K562 (cell line): ENCODE results near the gene ELOVL7. TPM values are rescaled to one million over a fixed set of nuclear protein-coding genes. Genes with fewer than 3 reads are reported as not detected.

Experiments used
- ATAC-seq: fragments of 200-7000 bp; cut with Tn5 transposase; 3 replicates; pipeline ENCODE4 v1.9.1; 2020; ENCODE audit warnings: moderate library complexity
- BruUV-seq: library from RNA; stranded (reverse); fragments of 400-500 nt; replicated peaks from 2 replicates; lab custom pipeline; 2021; lab: Mats Ljungman, UMichigan
- CTCF ChIA-PET: fragments of 300-600 bp; formaldehyde crosslinking; extraction: SDS; loops from one replicate; lab custom pipeline; 2021; ENCODE audit warnings: low intra/inter-chr PET ratio; lab: Yijun Ruan, JAX
- POLR2A ChIA-PET: fragments of 300-600, 350-650 bp; sonication (Branson Sonifier 250); formaldehyde crosslinking; extraction: SDS; loops from one replicate; lab custom pipeline; 2021; ENCODE audit warnings: antibody characterized with exemption, inconsistent platforms; lab: Yijun Ruan, JAX
- DNase-seq, 4 experiments: peaks; one replicate each; pipeline versions ENCODE4 v3.0.0 to v3.0.0-alpha.2; 2011 to 2018; ENCODE audit warnings: low spot score in 3 of 4, mixed read lengths in 3 of 4; ENCODE audit errors: extremely low read depth in 1 of 4
- FAIRE-seq: peaks from 2 replicates; lab custom pipeline; 2011; peaks lifted over from hg19 to GRCh38; lab: Jason Lieb, UNC
- H2AFZ ChIP-seq: 2 replicates; pipeline ENCODE4 v1.6.0; 2011; ENCODE audit warnings: low read depth, low read length, control low read depth, inconsistent platforms
- H3K27ac ChIP-seq: fragments of 200-600 bp; 3 replicates; pipeline ENCODE4 v1.8.0; 2011; ENCODE audit warnings: low read depth, mild to moderate bottlenecking, control low read depth, inconsistent platforms, low read length, moderate library complexity, mixed read lengths; ENCODE audit errors: extremely low read depth
- H3K27me3 ChIP-seq, 2 experiments: fragments of 300-600 bp in 1 of 2; 2 replicates in 1 of 2; 3 replicates in 1 of 2; pipeline versions ENCODE4 v1.6.0 to v1.8.0; 2011; ENCODE audit warnings: inconsistent platforms in 2 of 2, low read length in 2 of 2, mild to moderate bottlenecking in 1 of 2, mixed read lengths in 1 of 2, moderate library complexity in 1 of 2; ENCODE audit not compliant: control insufficient read depth in 2 of 2, insufficient read depth in 2 of 2
- H3K36me3 ChIP-seq: fragments of 300-600 bp; 3 replicates; pipeline ENCODE4 v1.8.0; 2011; ENCODE audit warnings: mild to moderate bottlenecking, low read length, inconsistent platforms; ENCODE audit not compliant: control insufficient read depth, insufficient read depth
- H3K4me1 ChIP-seq, 2 experiments: fragments of 200-600 bp in 1 of 2; replicated peaks in 1 of 2; 2 replicates in 1 of 2; 3 replicates in 1 of 2; pipeline versions ENCODE4 v1.5.1 to v1.8.0; 2011; ENCODE audit warnings: inconsistent platforms in 2 of 2, low read length in 2 of 2, mild to moderate bottlenecking in 1 of 2, mixed read lengths in 1 of 2, moderate library complexity in 1 of 2; ENCODE audit not compliant: control insufficient read depth in 2 of 2, insufficient read depth in 2 of 2
- H3K4me2 ChIP-seq: 2 replicates; pipeline ENCODE4 v1.6.1; 2011; ENCODE audit warnings: low read length, control low read depth, inconsistent platforms, mixed read lengths; ENCODE audit not compliant: insufficient read depth
- H3K4me3 ChIP-seq: fragments of 200-600 bp; sonication (generic), shearing (Covaris generic); 2 replicates; pipeline ENCODE4 v1.5.1; 2016; ENCODE audit warnings: control low read depth, inconsistent platforms
- H3K79me2 ChIP-seq: fragments of 200-600 bp; 3 replicates; pipeline ENCODE4 v1.8.0; 2011; ENCODE audit warnings: low read length, inconsistent platforms; ENCODE audit not compliant: control insufficient read depth, insufficient read depth
- H3K9ac ChIP-seq, 2 experiments: 2 replicates each; pipeline versions ENCODE4 v1.6.0 to v1.6.1; 2011; ENCODE audit warnings: low read depth in 2 of 2, low read length in 2 of 2, control low read depth in 1 of 2, inconsistent platforms in 1 of 2, mild to moderate bottlenecking in 1 of 2, mixed read lengths in 1 of 2; ENCODE audit not compliant: insufficient read depth in 1 of 2
- H3K9me1 ChIP-seq: one replicate; pipeline ENCODE4 v1.6.0; 2011; ENCODE audit warnings: inconsistent platforms, mild to moderate bottlenecking, low read length, moderate library complexity; ENCODE audit not compliant: control insufficient read depth, insufficient read depth
- H3K9me3 ChIP-seq: replicated peaks from 2 replicates; pipeline ENCODE4 v1.5.1; 2011; ENCODE audit warnings: low read depth, low read length, inconsistent platforms; ENCODE audit not compliant: control insufficient read depth, insufficient read depth
- H4K20me1 ChIP-seq: replicated peaks from 2 replicates; pipeline ENCODE4 v1.6.1; 2011; ENCODE audit warnings: low read length, inconsistent platforms, mixed read lengths; ENCODE audit not compliant: control insufficient read depth, insufficient read depth
- BRD9 ChIP-seq: fragments of 450-650 bp; IDR thresholded peaks from 2 replicates; pipeline ENCODE4 v1.6.1; 2018; ENCODE audit warnings: low read depth; ENCODE audit not compliant: partially characterized antibody
- CBFA2T2 ChIP-seq: fragments of 450-650 bp; conservative IDR thresholded peaks from 2 replicates; pipeline ENCODE4 v1.6.1; 2017; ENCODE audit warnings: mild to moderate bottlenecking
- CBX3 ChIP-seq, 2 experiments: IDR thresholded peaks; 1 replicate in 1 of 2; 2 replicates in 1 of 2; pipeline ENCODE4 v1.6.1; 2012; ENCODE audit warnings: inconsistent platforms in 2 of 2, low read length in 2 of 2, borderline replicate concordance in 1 of 2, control low read depth in 1 of 2
- DMBX1 ChIP-seq: fragments of 250-450 bp; sonication (Bioruptor Pico); IDR thresholded peaks from 2 replicates; pipeline ENCODE4 v1.8.0; 2022; ENCODE audit warnings: inconsistent platforms, mild to moderate bottlenecking, moderate library complexity, borderline replicate concordance
- DPF2 ChIP-seq: fragments of 450-650 bp; IDR thresholded peaks from 2 replicates; pipeline ENCODE4 v1.6.1; 2016
- FOXM1 ChIP-seq, 2 experiments: fragments of 450-650 bp in 1 of 2; sonication (generic) in 1 of 2; formaldehyde crosslinking in 1 of 2; IDR thresholded peaks; 2 replicates each; pipeline versions ENCODE4 v1.6.1 to v1.9.0; 2017 to 2022; ENCODE audit warnings: low read depth in 2 of 2, mild to moderate bottlenecking in 2 of 2, missing genetic modification reagents in 1 of 2, moderate library complexity in 1 of 2
- FOXP1 ChIP-seq: sonication (generic); formaldehyde crosslinking; IDR thresholded peaks from 2 replicates; pipeline ENCODE4 v1.8.0; 2022; ENCODE audit warnings: mild to moderate bottlenecking, missing genetic modification reagents
- GATA2 ChIP-seq: sonication (generic); formaldehyde crosslinking; IDR thresholded peaks from 2 replicates; pipeline ENCODE4 v1.4.0; 2020; ENCODE audit warnings: mild to moderate bottlenecking, missing genetic modification reagents
- KLF16 ChIP-seq: IDR thresholded peaks from 2 replicates; pipeline ENCODE4 v1.6.1; 2016; ENCODE audit warnings: antibody characterized with exemption
- KLF6 ChIP-seq: fragments of 250-450 bp; sonication (Bioruptor Pico); IDR thresholded peaks from 2 replicates; pipeline ENCODE4 v1.4.0; 2020; ENCODE audit warnings: mild to moderate bottlenecking, moderate library complexity, borderline replicate concordance
- MECOM ChIP-seq: fragments of 250-450 bp; sonication (Bioruptor Pico); IDR thresholded peaks from 2 replicates; pipeline ENCODE4 v1.8.0; 2022; ENCODE audit warnings: inconsistent platforms
- MTA2 ChIP-seq: fragments of 450-650 bp; IDR thresholded peaks from 2 replicates; pipeline ENCODE4 v1.6.1; 2016; ENCODE audit warnings: low read depth
- NCOA6 ChIP-seq: fragments of 450-650 bp; IDR thresholded peaks from 2 replicates; pipeline ENCODE4 v1.6.1; 2017; ENCODE audit warnings: mild to moderate bottlenecking
- NFE2 ChIP-seq: IDR thresholded peaks from 2 replicates; pipeline ENCODE4 v1.6.1; 2014; ENCODE audit warnings: antibody characterized with exemption, low read depth
- NFIC ChIP-seq: fragments of 450-650 bp; IDR thresholded peaks from 2 replicates; pipeline ENCODE4 v1.6.1; 2017; ENCODE audit warnings: mild to moderate bottlenecking, inconsistent platforms
- RAD21 ChIP-seq, 2 experiments: fragments of 250-450 bp in 1 of 2; fragments of 450-650 bp in 1 of 2; sonication (Bioruptor Pico) in 1 of 2; formaldehyde crosslinking in 1 of 2; IDR thresholded peaks in 1 of 2; conservative IDR thresholded peaks in 1 of 2; 2 replicates each; pipeline versions ENCODE4 v1.4.0 to v1.8.0; 2020 to 2022; ENCODE audit warnings: mild to moderate bottlenecking in 2 of 2, moderate library complexity in 1 of 2
- SMAD4 ChIP-seq: fragments of 250-450 bp; sonication (Bioruptor Pico); conservative IDR thresholded peaks from 2 replicates; pipeline ENCODE4 v1.8.0; 2021; ENCODE audit warnings: inconsistent platforms, mild to moderate bottlenecking, moderate library complexity
- SMARCA4 ChIP-seq: fragments of 450-650 bp; IDR thresholded peaks from 2 replicates; pipeline ENCODE4 v1.6.1; 2016
- STAT5A ChIP-seq: IDR thresholded peaks from 2 replicates; pipeline ENCODE4 v1.6.1; 2012; ENCODE audit warnings: low read length, inconsistent platforms, borderline replicate concordance
- TAF7 ChIP-seq: fragments of 450-650 bp; IDR thresholded peaks from 2 replicates; pipeline ENCODE4 v1.6.1; 2016; ENCODE audit warnings: missing genetic modification characterization, missing compliant biosample characterization
- TAL1 ChIP-seq: fragments of 450-650 bp; IDR thresholded peaks from 2 replicates; pipeline ENCODE4 v1.6.1; 2016; ENCODE audit warnings: mild to moderate bottlenecking
- TCF3 ChIP-seq: sonication (generic); formaldehyde crosslinking; IDR thresholded peaks from 2 replicates; pipeline ENCODE4 v1.4.0; 2020; ENCODE audit warnings: mild to moderate bottlenecking, missing genetic modification reagents
- TEAD4 ChIP-seq, 2 experiments: sonication (generic) in 1 of 2; formaldehyde crosslinking in 1 of 2; IDR thresholded peaks; 2 replicates each; pipeline versions ENCODE4 v1.6.1 to v1.8.0; 2012 to 2022; ENCODE audit warnings: borderline replicate concordance in 1 of 2, inconsistent platforms in 1 of 2, low read length in 1 of 2, mild to moderate bottlenecking in 1 of 2, missing genetic modification reagents in 1 of 2
- ZFX ChIP-seq: sonication (generic); formaldehyde crosslinking; IDR thresholded peaks from 2 replicates; pipeline ENCODE4 v1.8.0; 2022; ENCODE audit warnings: mild to moderate bottlenecking, missing genetic modification reagents, moderate library complexity
- ZKSCAN8 ChIP-seq: fragments of 200-800 bp; sonication (Bioruptor generic); IDR thresholded peaks from 2 replicates; pipeline ENCODE4 v1.6.1; 2016; ENCODE audit warnings: missing genetic modification characterization, missing compliant biosample characterization
- ZNF316 ChIP-seq: fragments of 450-650 bp; IDR thresholded peaks from 2 replicates; pipeline ENCODE4 v1.6.1; 2016
- WGBS: fragments of 100-300 bp; shearing (Covaris generic); methylation state at CpG from one replicate; pipeline ENCODE4 v1.1.6; 2016; ENCODE audit warnings: low coverage, mixed read lengths; ENCODE audit not compliant: insufficient coverage; ENCODE audit errors: missing lambda C conversion rate; 5-methylcytosine and 5-hydroxymethylcytosine counted together
- in situ Hi-C: fragments of 300-500 bp; cut with MboI; formaldehyde crosslinking; loops from 4 replicates; pipeline ENCODE4 v1.15.0; 2018; ENCODE audit warnings: inconsistent platforms, mixed read lengths
- intact Hi-C: fragments of 100-400 bp; cut with micrococcal nuclease; formaldehyde crosslinking; loops from 2 replicates; pipeline ENCODE4 v1.14.2; 2022
- polyA plus RNA-seq, 8 experiments: library from polyadenylated mRNA; depleted of rRNA in 4 of 8; stranded (reverse) in 5 of 8; unstranded in 3 of 8; fragments of >200 nt; fragmentation: Nextera tagmentation in 2 of 8; fragmentation: Illumina TruSeq in 1 of 8; extraction: Ambion mirVana in 2 of 8; extraction: Trizol in 1 of 8; gene quantifications; 2 replicates each; pipeline versions ENCODE4 v1.2.1 to v1.2.3, GENCODE V29; 2011 to 2014; ENCODE audit warnings: inconsistent platforms in 1 of 8, missing spikeins in 1 of 8
- total RNA-seq, 7 experiments: library from RNA; depleted of rRNA in 6 of 7; stranded (reverse); fragments of >200 nt in 6 of 7; fragmentation: Illumina TruSeq in 2 of 7; extraction: Trizol in 2 of 7; gene quantifications; 2 replicates each; pipeline versions ENCODE4 v1.2.1 to v1.2.3, GENCODE V29; 2011 to 2021; ENCODE audit warnings: low replicate concordance in 1 of 7
- TF ChIP-seq, protein P1 (sequence below): sonication (generic); formaldehyde crosslinking; IDR thresholded peaks from 2 replicates; pipeline ENCODE4 v1.9.0; 2022; ENCODE audit warnings: mild to moderate bottlenecking, missing genetic modification reagents

Gene ELOVL7
- total and polyA plus RNA-seq, 9 of the 15 experiments (the other 6 are each of a cell fraction or from before 2014, with no cell fraction given): 4.5 to 12.3 (median 6.9) TPM

DNA sequence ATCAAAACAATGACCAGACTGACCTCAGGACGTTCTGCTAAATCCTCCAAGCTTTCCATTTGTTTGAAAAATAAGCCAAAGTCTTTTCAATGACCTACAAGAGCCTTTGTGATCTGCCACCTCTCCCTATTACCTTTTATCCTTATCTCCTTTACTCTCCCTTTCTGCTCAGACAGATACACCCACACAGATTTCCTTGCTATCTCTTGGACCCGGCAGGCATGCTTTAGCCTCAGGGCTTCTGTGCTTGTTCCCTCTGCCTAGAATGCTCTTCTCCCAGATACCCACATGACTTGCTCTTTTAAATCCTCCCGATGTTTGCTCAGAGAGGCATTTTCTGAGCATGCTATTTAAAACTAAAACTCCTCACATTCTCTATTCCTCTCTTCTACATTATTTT is 8.9 kb upstream of the ELOVL7 start:
- intact Hi-C loops: no loop called here
- DNase-seq (peak; percentile 11 to 70 (median 22)), FAIRE-seq (peak; percentile 77), ATAC-seq (peak; percentile 79)
- in situ Hi-C loops: no loop called here
- H3K4me2 ChIP-seq: 0 out of 2 replicates have a peak overlapping the region, but pooled peaks have one; percentile 0
- no peak overlapping the region for H3K4me3 ChIP-seq
- peaks cover 5 to 17% of the 10 kb centered on the region in 2 experiments; a peak in 3 of 5 replicates for H3K4me1 ChIP-seq
- no peak overlapping the region for H3K27ac ChIP-seq
- H3K9ac ChIP-seq: no peak overlapping the region
- no TSS peak for BruUV-seq
- no peaks in the 10 kb centered on the region for H3K79me2 ChIP-seq
- CTCF ChIA-PET: no interaction called here
- no peaks in the 10 kb centered on the region for H3K36me3 ChIP-seq
- POLR2A ChIA-PET: interaction anchor here (2.2 kb wide), 1 partner anchor 9 kb away, joined by 7 read pairs; the partner anchor contains the start of gene ELOVL7
- H2AFZ ChIP-seq: no peak overlapping the region
- whole genome bisulfite sequencing: 0% methylated on average over 3 of the region's 3 CpGs
- no peaks in the 10 kb centered on the region for H4K20me1 ChIP-seq
- no peaks in the 10 kb centered on the region for H3K9me3 ChIP-seq
- no peaks in the 10 kb centered on the region for H3K9me1 ChIP-seq
- no peaks in the 10 kb centered on the region for H3K27me3 ChIP-seq
- TF ChIP-seq ZNF316: peak; percentile 30
- no peak for TF ChIP-seq TAF7 (tag)
- TF ChIP-seq DMBX1 (CRISPR knock-in tag): peak; percentile 17; the same call in 1 of the 2 replicates
- no peak for TF ChIP-seq RAD21 (CRISPR knock-in tag; conservative IDR thresholded peaks at IDR 0.05 in 1 of 2, IDR thresholded peaks at IDR 0.05 in 1 of 2)
- TF ChIP-seq NCOA6: no peak
- no peak for TF ChIP-seq ZFX
- peak; percentile 88 for TF ChIP-seq KLF16
- peak; percentile 67 for TF ChIP-seq NFE2
- TF ChIP-seq SMARCA4: peak; percentile 73
- TF ChIP-seq SMAD4: peak; percentile 72
- TF ChIP-seq, protein P1, sequence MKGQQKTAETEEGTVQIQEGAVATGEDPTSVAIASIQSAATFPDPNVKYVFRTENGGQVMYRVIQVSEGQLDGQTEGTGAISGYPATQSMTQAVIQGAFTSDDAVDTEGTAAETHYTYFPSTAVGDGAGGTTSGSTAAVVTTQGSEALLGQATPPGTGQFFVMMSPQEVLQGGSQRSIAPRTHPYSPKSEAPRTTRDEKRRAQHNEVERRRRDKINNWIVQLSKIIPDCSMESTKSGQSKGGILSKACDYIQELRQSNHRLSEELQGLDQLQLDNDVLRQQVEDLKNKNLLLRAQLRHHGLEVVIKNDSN: no peak
- peak; percentile 82 for TF ChIP-seq TAL1
- peak; percentile 70 for TF ChIP-seq GATA2 (CRISPR knock-in tag)
- no peak for TF ChIP-seq BRD9
- TF ChIP-seq TEAD4 (IDR thresholded peaks at IDR 0.05; ENCODE audit: low read length): peak; percentile 89
- no peak for TF ChIP-seq TEAD4 (CRISPR knock-in tag; IDR thresholded peaks at IDR 0.05; ENCODE audit: borderline replicate concordance)
- no peak for TF ChIP-seq CBX3 (IDR thresholded peaks at IDR 0.05; ENCODE audit: borderline replicate concordance in 1 of 2, low read length in 2 of 2)
- peak; percentile 80 for TF ChIP-seq DPF2
- TF ChIP-seq NFIC: peak; percentile 66
- no peak for TF ChIP-seq FOXP1 (CRISPR knock-in tag)
- TF ChIP-seq STAT5A: peak; percentile 67; the same call in 1 of the 2 replicates
- TF ChIP-seq MTA2: peak; percentile 59
- TF ChIP-seq MECOM (CRISPR knock-in tag): 0 out of 2 replicates have a peak, but pooled peaks have one; percentile 17
- peak; percentile 89 for TF ChIP-seq TCF3 (CRISPR knock-in tag)
- TF ChIP-seq ZKSCAN8: no peak
- TF ChIP-seq KLF6 (CRISPR knock-in tag): no peak
- peak; percentile 73 for TF ChIP-seq FOXM1 (IDR thresholded peaks at IDR 0.05; ENCODE audit: low read depth)
- no peak for TF ChIP-seq FOXM1 (CRISPR knock-in tag; IDR thresholded peaks at IDR 0.05; ENCODE audit: low read depth)
- peak; percentile 90 for TF ChIP-seq CBFA2T2
